Parathyroid adenoma (tissue), 2 donors: ENCODE measurements around the gene POLR2I.

ENCODE experiments used
- H2AFZ ChIP-seq: fragments of 300-600 bp; sonication (generic); one replicate; pipeline ENCODE4 v1.7.0; 2017; ENCODE audit warnings: antibody characterized with exemption, mild to moderate bottlenecking
- H3K27ac ChIP-seq: fragments of 300-600 bp; sonication (generic); one replicate; pipeline ENCODE4 v1.7.0; 2017
- H3K27me3 ChIP-seq: fragments of 300-600 bp; sonication (generic); one replicate; pipeline ENCODE4 v1.7.0; 2017; ENCODE audit warnings: low read length; ENCODE audit not compliant: control insufficient read depth, insufficient read depth
- H3K36me3 ChIP-seq: fragments of 300-600 bp; sonication (generic); one replicate; pipeline ENCODE4 v1.7.0; 2017; ENCODE audit warnings: low read length; ENCODE audit not compliant: control insufficient read depth, insufficient read depth
- H3K4me1 ChIP-seq: fragments of 300-600 bp; sonication (generic); one replicate; pipeline ENCODE4 v1.7.0; 2017; ENCODE audit warnings: control low read depth
- H3K4me2 ChIP-seq: fragments of 300-600 bp; sonication (generic); one replicate; pipeline ENCODE4 v1.7.0; 2017; ENCODE audit warnings: low read length
- H3K4me3 ChIP-seq: fragments of 300-600 bp; sonication (generic); one replicate; pipeline ENCODE4 v1.7.0; 2017; ENCODE audit warnings: low read depth, low read length
- H3K79me2 ChIP-seq: fragments of 300-600 bp; sonication (generic); one replicate; pipeline ENCODE4 v1.7.0; 2017; ENCODE audit warnings: control low read depth
- H3K9ac ChIP-seq: fragments of 300-600 bp; sonication (generic); one replicate; pipeline ENCODE4 v1.7.0; 2017; ENCODE audit warnings: mild to moderate bottlenecking
- H3K9me3 ChIP-seq: fragments of 300-600 bp; sonication (generic); one replicate; pipeline ENCODE4 v1.7.0; 2017; ENCODE audit warnings: low read length; ENCODE audit not compliant: control insufficient read depth
- TF ChIP-seq, protein P1 (sequence below): fragments of 300-600 bp; sonication (generic); IDR thresholded peaks from one replicate; pipeline ENCODE4 v1.7.0; 2017; ENCODE audit warnings: antibody characterized with exemption, mild to moderate bottlenecking
- donor health status: primary hyperparathyroidism.

The POLR2I gene

DNA sequence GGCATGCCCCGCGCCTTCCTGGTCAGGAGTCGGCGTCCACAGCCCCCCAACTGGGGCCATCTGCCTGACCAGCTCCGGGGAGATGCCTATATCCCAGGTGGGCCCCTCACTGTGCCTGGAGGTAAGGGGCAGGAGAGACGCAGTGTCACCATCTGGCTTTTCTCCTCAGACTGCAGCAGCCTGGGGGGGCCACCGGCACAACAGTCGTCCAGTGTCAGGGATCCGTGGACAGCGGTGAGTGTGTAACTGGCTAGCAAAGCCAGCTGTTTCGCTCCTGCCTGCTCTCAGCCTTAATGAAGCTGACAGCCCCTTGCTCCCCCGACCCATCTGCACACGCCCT lies 3.5 kb downstream of the POLR2I start:
- no peaks in the 10 kb centered on the region for H3K36me3 ChIP-seq
- TF ChIP-seq, protein P1, sequence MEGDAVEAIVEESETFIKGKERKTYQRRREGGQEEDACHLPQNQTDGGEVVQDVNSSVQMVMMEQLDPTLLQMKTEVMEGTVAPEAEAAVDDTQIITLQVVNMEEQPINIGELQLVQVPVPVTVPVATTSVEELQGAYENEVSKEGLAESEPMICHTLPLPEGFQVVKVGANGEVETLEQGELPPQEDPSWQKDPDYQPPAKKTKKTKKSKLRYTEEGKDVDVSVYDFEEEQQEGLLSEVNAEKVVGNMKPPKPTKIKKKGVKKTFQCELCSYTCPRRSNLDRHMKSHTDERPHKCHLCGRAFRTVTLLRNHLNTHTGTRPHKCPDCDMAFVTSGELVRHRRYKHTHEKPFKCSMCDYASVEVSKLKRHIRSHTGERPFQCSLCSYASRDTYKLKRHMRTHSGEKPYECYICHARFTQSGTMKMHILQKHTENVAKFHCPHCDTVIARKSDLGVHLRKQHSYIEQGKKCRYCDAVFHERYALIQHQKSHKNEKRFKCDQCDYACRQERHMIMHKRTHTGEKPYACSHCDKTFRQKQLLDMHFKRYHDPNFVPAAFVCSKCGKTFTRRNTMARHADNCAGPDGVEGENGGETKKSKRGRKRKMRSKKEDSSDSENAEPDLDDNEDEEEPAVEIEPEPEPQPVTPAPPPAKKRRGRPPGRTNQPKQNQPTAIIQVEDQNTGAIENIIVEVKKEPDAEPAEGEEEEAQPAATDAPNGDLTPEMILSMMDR: no peak
- H3K4me3 ChIP-seq: no peak overlapping the region
- no peaks in the 10 kb centered on the region for H3K27me3 ChIP-seq
- H3K27ac ChIP-seq: no peak overlapping the region
- peaks cover 4% of the 10 kb centered on the region for H3K4me1 ChIP-seq
- peaks cover under 1% of the 10 kb centered on the region for H3K79me2 ChIP-seq
- H2AFZ ChIP-seq: no peak overlapping the region
- no peaks in the 10 kb centered on the region for H3K9me3 ChIP-seq
- no peak overlapping the region for H3K9ac ChIP-seq
- no peak overlapping the region for H3K4me2 ChIP-seq

DNA sequence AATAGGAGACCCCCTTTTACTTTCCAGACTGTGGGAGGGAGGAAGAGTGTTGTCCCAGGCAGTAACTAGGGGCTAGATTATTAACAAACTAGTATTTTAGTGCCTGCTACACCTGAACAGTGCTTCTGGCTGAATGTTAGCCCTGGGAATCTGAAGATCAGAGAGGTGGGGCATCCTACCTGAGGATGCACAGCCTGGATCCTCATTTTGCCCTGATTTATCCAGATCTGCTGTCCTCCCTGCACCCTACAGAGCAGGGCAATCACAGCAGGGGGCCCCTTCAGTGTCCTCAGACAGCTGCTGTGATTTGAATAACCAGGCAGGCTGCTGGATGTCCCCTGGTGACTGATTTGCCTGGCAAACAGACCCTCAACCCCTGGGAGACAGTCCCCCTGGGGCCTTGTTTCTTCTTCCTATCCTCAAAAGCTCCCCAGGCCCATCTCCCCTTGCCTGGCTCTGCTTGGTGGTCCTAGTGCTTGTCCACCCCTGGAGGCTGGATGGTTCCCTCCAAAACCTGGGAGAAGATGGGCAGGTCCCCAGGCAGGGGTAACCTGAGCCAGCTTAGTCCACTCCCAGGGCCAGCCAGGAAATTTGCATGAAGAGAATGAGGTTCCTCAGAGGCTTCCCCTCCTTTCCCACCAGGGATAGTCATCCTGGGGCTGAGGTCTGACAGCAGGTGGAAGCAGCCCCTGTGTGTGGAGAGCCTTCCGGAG lies 4.0 kb downstream of the POLR2I start, which contains the start of gene OVOL3:
Gene OVOL3 (plus strand): TSS at position 657 of the 713 bp plus-strand sequence. CDS start 60 bp downstream, outside the sequence.
- H3K9me3 ChIP-seq: no peaks in the 10 kb centered on the region
- no peak within 1 kb of the TSS for H3K4me2 ChIP-seq
- no peak within 1 kb of the TSS for H2AFZ ChIP-seq
- no peaks in the 10 kb centered on the region for H3K79me2 ChIP-seq
- TF ChIP-seq, protein P1: no peak
- H3K9ac ChIP-seq: no peak within 1 kb of the TSS
- peaks cover 2% of the 10 kb centered on the region for H3K4me1 ChIP-seq
- H3K36me3 ChIP-seq: no peaks in the 10 kb centered on the region
- no peak within 1 kb of the TSS for H3K4me3 ChIP-seq
- H3K27ac ChIP-seq: no peak within 1 kb of the TSS
- no peaks in the 10 kb centered on the region for H3K27me3 ChIP-seq

DNA sequence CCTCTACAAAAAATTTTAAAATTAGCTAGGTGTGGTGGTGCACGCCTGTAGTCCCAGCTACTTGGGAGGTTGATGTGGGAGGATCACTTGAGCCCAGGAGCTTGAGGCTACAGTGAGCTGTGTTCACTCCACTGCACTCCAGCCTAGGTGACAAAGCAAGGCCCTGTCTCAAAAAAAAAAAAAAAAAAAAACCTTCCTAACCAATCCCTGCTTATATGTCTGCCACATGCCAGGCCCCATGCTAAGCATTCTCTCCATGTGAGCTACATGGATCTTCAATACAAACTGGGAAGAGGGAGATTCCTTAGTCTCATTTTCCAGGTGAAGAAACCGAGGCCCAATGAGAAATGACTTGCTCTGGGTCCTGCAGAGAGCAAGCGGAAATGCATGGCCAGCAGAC lies 6.0 kb downstream of the POLR2I start:
- H3K9ac ChIP-seq: no peak overlapping the region
- H3K36me3 ChIP-seq: no peaks in the 10 kb centered on the region
- TF ChIP-seq, protein P1: no peak

DNA sequence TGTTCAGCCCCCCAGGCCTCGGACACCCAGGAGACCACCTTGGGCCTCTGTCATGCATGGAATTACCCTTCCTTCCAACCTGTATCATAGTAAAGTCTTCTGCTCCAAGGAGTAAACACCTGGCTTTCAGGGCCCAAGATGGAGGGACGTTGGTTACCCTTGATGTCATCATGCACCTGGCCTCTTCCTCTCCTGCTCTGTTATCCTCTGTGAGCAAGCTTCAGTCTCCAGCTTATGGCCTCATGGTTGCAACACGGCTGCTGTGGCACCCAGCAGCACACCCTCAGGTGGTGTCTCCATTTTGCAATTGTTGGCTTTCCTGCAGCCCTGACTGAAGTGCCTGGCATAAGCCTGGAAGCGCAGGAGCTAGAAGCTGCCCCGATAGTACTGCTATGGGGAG lies 7.7 kb downstream of the POLR2I start:
- H3K79me2 ChIP-seq: no peaks in the 10 kb centered on the region
- no peaks in the 10 kb centered on the region for H3K9me3 ChIP-seq
- H3K4me1 ChIP-seq: no peaks in the 10 kb centered on the region
- no peak overlapping the region for H3K4me2 ChIP-seq
- H3K27ac ChIP-seq: no peak overlapping the region
- TF ChIP-seq, protein P1: no peak
- H3K27me3 ChIP-seq: no peaks in the 10 kb centered on the region
- no peaks in the 10 kb centered on the region for H3K36me3 ChIP-seq
- no peak overlapping the region for H3K4me3 ChIP-seq
- no peak overlapping the region for H3K9ac ChIP-seq
- no peak overlapping the region for H2AFZ ChIP-seq

More for the DNA sequence above, 6.0 kb downstream of the POLR2I start:
- H3K27ac ChIP-seq: no peak overlapping the region
- H2AFZ ChIP-seq: no peak overlapping the region
- H3K9me3 ChIP-seq: no peaks in the 10 kb centered on the region
- peaks cover 2% of the 10 kb centered on the region for H3K4me1 ChIP-seq
- no peak overlapping the region for H3K4me2 ChIP-seq
- H3K27me3 ChIP-seq: no peaks in the 10 kb centered on the region
- H3K79me2 ChIP-seq: no peaks in the 10 kb centered on the region
- no peak overlapping the region for H3K4me3 ChIP-seq

DNA sequence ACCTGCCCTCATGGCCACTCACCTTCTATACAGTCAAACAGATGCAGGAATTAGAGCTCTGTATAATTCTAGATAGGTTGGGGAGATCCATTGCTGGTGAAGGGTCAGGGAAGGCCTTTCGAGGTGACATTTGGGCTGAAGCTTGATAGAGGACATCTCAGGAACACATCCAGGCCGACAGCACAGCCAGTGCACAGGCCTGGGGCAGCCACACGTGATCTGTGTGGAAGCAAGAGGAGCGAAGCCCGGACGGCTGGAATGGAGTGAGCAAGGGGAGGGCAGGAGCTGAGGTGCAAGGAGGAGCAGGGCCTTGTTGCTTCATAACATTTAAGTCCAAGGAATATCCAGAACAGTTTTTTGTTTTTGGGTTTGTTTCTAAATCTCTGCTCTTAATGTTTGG lies 8.2 kb downstream of the POLR2I start:
- Histone ChIP-seq H3K4me2 (no peak overlapping the region), H3K4me3 (no peak overlapping the region), H3K36me3 (no peaks in the 10 kb centered on the region), H3K4me1 (no peaks in the 10 kb centered on the region), H3K27me3 (no peaks in the 10 kb centered on the region), H3K79me2 (no peaks in the 10 kb centered on the region), H2AFZ (no peak overlapping the region), H3K9ac (no peak overlapping the region), H3K27ac (no peak overlapping the region), H3K9me3 (no peaks in the 10 kb centered on the region)
- TF ChIP-seq, protein P1: no peak
